Left renal cortex interstitium (tissue), 4 donors: ENCODE data around the gene PARD3B. TPM values are rescaled to one million over a fixed set of nuclear protein-coding genes. Genes with fewer than 3 reads are reported as not detected.

ENCODE experiments used
- DNase-seq, 4 donors: peaks; one replicate each; pipeline ENCODE4 v3.0.0-alpha.2; 2013; ENCODE audit warnings: low read depth in 4 of 4, low spot score in 2 of 4, missing footprints in 1 of 4
- polyA plus RNA-seq, 4 donors: library from polyadenylated mRNA; unstranded; fragments of 120-200 nt; gene quantifications; one replicate each; pipeline ENCODE4 v1.2.1, GENCODE V29; 2013; ENCODE audit not compliant: insufficient read length in 4 of 4

PARD3B gene
- polyA plus RNA-seq, 4 donors, result 31.9 to 36.3 (median 34.3) TPM

DNA sequence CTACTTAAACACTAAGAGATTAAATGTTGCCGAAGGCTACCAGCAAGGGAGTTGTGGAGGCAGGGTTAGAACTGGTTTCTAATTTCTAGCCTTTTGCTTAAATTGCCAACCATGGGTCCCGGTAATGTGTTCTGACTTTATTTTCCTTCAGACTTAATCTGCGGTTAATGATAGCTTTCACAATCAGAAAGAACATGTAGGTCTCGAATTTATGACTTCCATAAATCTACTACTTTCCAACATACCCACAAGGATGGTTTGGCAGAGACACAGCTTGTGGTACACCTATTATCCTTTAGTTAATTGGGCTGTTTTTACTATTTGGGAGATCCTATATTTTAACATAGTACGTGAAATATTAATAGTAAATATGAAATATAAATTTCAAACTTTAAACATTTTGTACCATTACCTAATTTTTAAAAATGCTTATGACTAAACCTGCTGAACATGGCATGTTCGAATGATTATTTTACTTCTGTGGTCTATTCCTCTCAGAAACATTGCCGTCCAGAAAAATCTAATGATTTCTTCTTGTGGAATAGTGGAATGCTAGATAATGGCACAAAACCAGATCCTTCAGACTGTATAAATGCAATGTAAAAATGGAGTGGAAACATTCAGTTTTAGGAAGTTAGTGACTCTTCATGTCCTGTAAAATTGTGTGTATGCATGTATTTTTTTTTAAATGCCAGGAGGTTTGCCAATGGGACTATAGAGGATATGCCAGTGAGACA is 41.3 kb downstream of the PARD3B start:
- DNase-seq, result no peak

DNA sequence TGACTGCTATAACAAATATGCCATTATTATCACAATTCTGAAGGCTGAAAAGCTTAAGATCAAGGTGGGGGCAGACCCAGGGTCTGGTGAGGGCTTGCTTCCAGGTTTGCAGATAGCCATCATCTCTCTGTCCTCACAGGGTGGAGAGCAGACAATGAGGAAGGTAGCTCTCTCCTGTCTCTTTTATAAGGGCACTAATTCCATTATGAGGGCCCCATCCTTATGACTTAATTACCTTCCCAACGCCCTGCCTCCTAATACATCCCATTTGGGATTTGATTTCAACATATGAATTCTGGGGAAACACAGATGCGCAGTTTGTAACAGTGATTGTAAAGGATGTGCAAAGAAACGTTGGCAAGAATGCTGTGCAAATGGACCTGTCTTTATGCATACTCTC is 44.8 kb downstream of the PARD3B start:
- DNase-seq, result no peak

DNA sequence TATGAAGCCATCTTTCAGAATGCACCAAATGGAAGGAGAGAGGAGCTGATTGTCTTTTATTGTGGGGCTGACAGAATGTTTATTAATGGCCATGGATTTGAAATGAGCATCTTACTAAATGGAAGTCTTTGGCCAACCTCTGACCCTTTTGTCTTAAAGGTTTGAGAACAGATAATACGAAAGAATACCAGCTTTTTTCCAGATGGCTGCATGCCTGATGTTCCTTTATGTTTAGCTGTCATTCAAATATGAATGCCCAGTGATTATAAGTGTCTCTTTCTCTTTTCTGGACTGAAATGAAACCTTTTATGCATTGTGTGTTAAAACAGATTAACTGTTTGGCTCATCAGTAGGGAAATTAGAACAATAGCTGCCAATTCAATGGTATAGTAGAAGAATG is 46.0 kb downstream of the PARD3B start:
- no peak for DNase-seq

DNA sequence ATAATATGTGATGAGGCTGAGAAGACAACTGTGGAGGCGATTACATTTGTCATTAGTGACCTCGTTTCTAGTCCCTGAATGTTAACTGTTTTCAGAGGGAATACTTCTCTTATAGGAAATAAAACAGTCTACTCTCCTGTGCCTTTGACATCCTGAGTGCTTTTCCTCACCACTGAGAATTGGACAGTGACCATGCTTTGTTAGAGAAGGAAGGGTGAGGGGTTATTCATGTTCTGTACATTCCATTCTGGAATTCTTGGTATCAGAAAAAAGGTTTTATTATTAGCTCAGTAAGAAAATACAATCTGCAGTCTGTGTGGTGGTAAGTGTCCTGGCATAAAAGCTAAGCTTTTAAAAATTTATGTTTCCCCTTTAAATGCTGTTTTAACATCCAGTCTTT is 58.8 kb downstream of the PARD3B start:
- DNase-seq, result no peak

DNA sequence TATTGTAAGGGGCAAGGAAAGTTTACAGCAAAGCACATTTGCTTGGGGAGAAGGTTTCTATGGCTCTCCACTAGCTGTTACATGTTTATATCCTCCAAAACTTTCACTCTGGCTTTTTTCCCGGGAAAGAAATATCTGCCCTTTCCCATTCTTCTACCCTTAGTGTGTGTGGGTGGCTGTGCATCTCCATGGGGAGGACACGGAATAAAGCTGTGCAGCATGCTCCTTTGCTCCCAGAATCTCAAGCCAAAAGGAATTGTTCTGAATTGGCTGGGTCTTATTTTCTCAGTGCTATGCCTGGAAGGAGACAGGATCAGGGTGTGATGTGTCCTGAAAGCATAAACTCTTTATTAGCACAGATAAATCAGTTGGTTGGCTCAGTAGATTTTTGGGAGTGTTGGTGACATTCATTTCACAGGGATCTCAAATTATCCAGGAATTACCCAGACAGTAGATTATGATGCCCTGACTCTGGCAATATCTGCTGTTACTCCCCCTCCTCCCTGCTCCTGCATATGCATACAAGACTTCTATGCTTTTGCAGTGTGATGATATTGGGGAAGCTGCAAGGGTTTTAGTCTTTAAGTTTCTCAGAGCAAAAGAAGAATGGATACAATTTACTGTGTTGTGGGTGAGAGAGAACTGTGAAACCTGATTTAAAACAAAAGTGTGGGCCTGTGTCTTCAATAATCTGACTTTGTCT is 63.1 kb downstream of the PARD3B start:
- DNase-seq, result peak in 3 of 4 donors; percentile 9 to 31 (median 26)

DNA sequence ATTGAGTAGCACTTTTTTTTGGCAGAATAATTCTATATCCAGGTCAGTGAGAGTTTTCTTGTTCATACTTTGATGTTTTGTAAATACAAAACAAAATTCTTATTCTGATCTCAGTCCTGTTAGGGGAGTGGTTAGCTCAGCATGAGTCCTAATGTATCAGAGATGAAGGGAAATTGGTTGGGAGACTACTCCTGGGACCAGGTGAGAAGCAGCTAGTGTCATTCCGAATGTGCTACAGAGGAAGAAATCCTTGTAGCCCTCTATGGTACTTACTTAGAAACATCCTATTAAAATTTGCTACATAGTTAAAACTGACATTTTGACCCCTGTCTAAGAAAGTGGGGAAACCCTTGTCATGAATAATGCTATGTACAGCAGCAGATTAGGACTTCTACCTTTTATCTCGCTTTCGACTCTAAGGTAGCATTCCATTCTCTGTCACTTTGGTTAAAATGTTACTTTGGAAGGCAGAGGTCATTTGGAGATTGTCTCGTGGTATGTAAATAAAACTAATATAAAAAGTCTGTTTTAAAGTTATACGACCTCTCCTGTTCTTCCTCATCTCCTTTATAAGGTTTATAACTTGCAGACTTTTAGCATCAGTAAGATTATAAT is 65.8 kb downstream of the PARD3B start:
- no peak for DNase-seq

DNA sequence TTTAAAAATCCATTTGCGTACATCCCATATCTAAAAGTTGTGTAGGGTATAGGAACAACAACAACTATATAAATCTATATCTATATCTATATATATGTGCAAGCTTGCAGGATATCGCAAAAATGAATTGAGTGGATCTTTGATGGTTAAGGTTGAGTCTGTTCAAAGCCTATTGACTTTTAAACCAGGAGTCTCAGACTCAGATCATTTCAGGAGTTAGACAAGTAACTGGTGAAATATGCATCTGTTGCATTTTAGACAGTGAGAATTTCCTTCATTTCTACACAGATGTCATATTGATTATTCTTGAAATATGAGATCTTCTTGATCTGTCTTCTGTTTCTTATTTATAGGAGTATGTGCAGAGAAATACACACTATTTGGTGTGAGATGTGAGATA is 66.5 kb downstream of the PARD3B start:
- no peak for DNase-seq

DNA sequence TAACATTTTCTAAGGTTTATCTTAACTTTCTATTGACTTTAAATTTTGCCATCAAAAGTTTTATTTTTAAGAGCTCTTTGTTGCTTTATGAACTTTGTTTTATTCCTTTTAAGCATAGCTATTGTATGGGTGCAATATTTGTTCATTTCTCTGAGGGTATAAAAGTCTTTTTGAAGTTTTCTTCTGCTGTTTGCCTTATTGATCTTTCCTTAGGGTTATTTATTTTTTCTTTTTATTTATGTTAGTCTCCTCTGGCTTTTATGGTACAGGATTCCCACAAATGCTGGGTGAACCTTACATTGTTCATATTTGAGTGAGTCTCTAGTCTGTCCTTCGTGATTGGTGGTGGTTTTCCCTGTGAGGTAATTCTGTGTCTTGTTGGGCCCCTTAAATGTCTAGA is 68.4 kb downstream of the PARD3B start:
- DNase-seq, result no peak

DNA sequence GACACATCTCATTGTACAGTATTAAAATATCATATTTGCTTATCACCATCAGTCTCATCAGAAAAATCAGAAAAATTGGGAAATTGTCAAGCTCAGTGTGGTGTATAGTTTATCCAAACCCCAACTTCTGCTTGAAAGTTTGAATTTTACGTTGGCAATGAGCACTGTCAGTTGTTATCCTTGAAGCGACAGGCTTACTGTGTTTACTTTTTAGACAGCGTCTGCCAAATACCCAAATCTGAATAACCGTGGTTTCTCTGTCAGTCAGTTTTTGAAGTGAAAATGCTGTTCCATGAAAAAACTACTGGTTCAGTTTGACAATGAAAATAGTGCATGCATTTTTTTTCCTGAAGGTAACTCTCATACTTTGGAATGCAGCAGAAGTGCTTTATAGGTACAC is 70.2 kb downstream of the PARD3B start:
- no peak for DNase-seq

DNA sequence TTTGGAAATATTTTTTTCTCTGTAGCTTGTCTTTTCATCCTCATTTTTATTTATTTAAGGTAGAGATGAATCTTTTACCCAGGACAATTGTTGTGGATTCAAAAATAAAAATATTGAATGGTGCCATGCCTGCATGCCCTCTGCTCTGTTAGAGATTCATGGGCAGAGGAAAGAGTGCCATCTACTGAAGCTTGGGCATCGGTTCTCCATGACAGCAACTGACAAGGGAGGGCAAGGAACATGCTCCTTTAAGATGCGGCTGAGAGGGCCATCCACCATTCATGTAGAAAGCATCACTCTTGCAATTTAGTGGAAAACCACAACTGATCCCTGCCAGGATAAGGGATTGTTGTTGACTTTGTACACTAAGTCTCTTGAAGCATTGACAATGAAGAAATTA is 79.9 kb downstream of the PARD3B start:
- no peak for DNase-seq

DNA sequence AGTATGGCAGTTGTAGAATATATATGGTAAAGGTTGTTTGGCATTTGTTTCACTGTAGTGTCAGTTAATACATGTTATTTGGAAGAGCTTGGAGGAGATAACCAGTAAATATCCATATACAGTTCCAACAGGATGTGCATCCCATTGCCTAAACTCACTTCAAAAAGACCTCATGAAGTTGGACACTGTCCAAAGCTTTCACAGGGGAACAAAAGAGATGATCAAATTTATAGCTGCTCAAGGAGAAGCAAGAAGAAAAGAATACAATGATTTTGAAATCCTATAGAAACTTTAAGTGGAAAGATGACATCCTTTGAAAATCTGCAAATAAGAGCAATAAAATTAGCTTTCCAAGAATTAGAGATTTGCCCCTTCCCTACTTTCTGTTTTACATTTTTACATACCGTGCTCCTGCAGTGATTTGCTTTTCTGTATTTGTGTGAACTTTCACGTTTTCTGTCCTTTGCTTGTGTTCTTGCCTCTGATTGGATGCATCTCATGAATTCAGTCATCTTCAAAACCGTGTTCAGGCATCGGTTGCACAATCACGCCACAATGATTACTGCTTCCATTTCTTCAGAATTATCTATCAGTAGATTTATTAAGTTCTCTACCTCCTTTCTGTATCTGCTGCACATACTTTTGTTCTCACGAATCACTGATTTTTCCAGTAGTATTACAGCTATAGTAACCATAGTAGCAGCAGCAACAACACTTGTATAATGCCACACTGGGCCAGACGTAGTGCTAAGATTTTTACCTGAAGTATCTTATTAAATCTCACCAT is 83.8 kb downstream of the PARD3B start:
- no peak for DNase-seq

DNA sequence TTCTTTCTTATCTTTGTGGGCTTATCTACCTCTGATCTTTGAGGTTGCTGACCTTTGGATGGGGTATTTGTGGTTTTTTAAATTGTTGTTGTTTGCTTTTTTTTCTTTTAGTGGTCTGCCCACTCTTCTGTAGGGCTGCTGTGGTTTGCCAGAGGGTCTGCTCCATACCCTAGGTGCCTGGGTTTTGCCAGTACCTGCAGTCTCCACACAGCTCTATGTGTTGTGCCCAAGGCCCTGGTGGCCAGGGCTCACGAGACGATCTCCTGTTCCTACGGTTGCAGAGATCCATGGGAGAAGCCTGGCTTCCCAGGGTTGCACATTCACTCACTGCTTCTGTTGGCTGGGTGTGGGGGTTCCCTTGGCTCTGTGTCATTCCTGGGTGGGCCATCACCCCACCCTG is 87.1 kb downstream of the PARD3B start:
- DNase-seq, result no peak

DNA sequence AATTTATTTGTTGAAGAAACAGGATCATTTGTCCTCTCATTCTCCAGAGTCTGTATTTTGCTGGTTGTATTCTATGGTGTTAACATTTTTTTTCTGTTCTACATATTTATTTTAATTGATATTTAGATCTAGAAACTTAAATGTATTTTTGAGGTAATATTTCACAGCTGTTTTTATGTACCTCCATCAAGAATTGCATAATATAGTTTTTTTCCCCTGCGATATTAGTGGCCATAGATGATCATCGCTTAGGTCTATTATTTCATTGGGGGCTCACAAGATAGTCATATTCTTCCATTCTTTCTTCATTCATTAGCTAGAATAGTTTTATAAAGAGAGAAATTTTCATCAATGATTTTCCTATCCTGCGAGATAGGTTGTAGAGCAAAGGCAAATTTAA is 89.3 kb downstream of the PARD3B start:
- DNase-seq, result no peak

DNA sequence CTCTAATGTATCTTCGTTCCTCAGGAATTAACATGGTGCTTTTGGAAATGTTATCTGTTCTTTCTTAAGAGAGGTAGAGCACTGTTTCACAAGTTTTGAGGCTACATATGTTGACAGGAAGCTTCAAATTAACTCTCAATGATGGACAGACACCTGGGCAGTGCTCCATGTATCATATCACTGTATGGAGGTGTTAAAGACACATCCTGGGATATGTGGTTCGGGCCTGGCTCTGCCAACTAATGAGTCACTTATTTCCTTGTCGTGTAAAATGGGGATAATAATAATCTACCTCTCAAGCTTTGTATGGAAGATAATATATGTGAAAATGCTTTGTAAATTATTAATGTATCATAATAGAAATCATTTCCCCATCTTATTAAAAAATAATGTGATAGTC is 90.2 kb downstream of the PARD3B start:
- DNase-seq, result no peak

DNA sequence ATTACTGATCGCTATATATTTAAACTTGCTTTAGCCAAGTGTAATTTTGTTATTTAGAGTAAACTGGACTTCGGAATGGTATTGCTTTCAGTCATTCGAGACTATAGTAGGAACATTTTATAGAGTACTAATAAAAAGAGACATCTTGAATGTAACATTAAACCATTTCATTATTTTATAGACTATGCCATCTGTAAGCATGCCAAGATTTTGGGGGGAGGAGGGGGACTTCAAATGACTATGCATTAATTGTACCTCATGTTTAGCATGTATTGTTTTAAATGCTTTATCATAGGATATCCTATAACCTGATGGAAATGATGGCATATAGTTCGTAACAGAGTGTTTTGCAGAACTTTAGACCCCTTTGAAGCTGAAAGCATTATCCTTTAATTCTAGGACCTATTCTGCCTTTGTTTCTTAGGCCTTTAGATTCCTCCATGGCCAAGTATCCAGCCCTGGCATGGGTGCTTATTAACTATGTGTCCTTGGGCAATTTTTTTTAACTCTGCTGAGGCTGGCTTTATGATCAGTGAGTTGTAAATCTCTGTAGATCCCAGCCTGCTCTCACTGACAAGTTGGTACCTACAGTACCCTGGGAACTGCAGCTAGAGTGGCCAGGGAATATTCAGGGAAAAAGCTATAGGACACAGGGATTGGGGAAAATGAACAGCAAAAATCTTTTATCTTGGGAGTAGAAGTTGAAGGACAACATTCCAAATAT is 93.4 kb downstream of the PARD3B start:
- no peak for DNase-seq

DNA sequence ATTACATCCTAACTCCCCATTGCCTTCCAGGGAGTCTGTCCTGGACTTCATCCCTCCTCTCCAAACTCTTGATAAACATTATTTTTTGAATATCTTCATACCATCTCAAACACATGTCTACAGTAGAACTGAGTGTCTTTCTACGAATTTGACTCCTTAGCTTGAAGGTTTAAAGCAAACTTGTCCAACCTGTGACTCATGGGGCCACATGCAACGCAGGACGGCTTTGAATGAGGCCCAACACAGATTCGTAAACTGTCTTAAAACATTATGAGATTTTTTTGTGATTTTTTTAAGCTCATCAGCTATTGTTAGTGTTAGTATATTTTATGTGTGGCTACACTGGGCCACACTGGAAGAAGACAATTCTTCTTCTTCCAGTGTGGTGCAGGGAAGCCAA is 98.1 kb downstream of the PARD3B start:
- DNase-seq, result no peak

DNA sequence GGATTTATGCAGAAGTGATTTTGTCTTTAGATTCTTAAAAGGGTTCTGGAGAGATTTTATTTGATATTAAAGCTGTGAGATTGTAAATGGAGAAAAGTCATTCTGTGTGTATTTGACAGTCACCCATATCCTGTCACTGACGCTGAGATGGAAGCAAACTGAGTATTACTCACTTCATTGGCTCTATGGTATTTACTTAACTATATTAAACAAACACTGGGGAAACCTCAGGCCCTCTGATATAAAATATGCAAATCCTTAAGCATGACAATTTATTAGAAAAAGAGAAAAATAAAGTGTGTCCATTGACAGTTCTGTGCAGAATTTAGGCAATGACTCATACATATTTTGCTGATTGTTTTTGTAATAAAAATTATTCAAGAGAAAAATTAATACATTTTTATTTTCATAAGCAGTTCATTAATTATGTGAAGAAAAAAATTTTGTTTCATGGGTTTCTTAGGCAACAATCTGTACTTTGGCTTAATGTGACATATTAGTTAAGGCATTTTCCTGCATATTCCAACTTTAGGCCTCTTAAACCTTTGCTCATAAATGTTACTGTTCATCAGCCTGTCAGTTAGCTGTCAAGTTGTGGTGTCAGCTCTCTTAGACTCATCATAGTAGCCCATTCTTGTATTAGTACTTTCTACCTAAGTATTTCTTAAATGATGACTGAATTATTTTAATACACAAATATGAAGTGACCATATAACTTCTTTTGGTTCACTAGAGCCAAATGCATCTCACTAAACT is 99.9 kb downstream of the PARD3B start:
- DNase-seq, result no peak

DNA sequence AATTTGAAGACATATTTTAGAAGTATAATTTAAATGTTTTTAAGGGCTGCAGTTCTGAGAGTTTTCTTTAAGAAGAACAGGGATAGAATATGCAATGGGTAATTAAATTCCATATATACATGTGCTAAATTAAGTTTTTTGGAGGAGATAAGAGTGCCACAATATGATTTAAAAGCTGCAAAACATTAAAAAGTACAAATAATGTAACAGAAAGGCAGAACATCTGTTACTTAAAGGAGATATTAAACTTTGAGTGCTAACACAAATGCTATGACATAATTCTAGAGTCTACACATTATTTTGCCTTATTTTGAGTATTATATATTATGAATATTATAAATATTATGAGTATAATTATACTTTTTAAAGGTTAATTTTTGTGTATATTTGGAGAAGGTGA is 102.4 kb downstream of the PARD3B start:
- no peak for DNase-seq

DNA sequence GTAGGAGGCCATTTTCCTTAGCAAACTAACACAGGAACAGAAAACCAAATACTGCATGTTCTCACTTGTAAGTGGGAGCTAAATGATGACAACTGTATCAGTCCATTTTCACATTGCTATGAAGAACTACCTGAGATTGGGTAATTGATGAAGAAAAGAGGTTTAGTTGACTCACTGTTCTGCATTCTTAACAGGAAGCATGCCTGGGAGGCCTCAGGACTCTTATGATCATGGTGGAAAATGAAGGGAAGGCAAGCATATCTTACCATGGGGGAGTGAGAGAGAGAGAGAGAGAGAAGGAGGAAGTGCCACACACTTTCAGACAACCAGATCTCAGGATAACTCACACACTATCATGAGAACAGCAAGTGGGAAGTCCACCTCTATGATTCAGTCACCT is 105.3 kb downstream of the PARD3B start:
- DNase-seq, result no peak

DNA sequence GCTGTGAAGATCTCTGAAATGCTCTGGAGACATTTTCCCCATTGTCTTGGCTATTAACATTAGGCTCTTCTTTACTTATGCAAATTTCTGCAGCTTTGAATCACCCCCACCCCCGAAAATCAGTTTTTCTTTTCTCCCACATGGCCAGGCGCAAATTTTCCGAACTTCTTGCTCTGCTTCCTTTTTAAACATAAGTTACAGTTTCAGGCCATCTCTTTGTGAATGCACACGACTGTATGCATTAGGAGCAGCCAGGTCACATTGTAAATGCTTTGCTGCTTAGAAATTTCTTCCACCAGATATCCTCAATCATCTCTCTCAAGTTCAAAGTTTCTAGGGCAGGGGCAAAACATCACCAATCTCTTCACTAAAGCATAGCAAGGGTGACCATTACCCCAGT is 106.8 kb downstream of the PARD3B start:
- DNase-seq, result no peak
